GOT3 (cell line): ENCODE data around the gene SLC7A11.
"Not testable (repeated sequence)": the region's sequence is repeated elsewhere in the genome, so short reads cannot be mapped to it uniquely, and the experiment has no call there.

Source experiments
- DNase-seq: peaks from one replicate; lab custom pipeline; 2025; ENCODE audit warnings: mixed read lengths; lab: John Stamatoyannopoulos, UW

SLC7A11 gene

DNA sequence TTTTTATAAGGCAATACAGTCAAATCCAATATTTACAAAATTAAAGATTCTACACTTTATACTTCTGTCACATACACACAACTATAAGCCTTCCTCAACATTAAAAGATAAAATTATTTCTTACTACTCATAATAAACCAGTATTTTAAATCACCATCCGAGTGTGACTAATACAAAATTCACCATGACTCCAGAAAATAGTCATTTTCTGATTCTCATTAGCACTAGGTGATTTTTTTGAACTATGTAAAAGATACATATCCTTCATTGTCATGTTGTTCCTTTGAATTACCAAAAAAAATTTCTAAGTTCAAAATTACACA, 646 bp upstream of the SLC7A11 start:
- no peak for DNase-seq

DNA sequence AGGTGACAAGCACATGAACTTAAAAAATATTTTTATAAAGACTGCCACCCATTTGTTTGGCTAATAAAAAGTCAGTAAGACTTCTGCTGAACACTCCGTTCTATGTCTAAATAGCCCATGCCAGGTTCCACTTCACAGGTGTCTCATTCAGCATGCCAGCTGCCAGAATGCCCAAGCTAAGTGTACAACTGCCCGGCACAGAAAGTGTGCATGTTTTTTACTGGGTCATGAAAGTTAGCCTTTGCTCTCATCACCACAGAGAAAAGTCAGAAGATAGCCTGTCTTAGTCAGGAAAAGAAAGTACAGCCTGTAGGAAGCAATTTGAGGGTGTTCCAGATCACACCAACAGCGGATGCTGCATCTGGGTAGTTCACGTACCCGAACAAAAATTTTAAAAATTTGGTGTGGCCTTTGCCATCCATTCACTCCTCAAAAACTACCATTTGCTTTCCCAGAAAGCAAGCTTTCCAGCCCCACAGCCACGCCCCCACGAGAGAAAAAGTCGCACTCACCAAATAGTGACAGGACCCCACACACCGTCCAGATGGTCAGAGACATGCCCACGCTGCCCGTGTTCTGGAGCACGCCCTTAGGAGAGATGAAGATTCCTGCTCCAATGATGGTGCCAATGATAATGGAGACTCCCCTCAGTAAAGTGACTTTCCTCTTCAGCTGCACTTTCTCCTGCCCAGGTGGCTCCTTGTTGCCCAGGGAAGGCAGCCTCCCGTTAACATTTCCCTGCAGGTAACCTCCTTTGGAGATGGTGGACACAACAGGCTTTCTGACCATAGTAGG, 671 bp downstream of the SLC7A11 start:
- DNase-seq = no peak

DNA sequence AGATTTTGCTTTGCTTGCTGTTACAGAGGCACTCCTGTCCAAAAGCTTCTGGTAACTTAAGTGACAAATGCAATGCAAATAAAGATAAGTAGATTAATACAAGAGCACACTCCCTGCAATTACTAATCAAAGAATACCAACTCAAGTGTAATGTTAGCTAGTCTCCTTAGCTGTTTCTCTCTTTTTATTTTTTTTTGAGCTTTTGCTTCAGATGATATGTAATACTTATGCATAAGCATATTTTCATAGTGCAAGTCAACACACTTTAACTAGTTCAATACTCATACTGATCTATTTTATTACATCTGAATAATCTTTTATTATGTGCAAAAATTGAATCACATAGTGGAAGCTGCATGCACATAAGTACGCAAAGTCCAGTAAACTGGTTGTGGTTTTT, 2.7 kb downstream of the SLC7A11 start:
- DNase-seq = no peak

- no peak for DNase-seq
Measured at GRCh38 chr4:138238521-138239292, 3.4 kb downstream of the SLC7A11 start.

GRCh38 chr4:138237132-138237531, 5.0 kb downstream of the SLC7A11 start:
- not testable (repeated sequence) for DNase-seq

GRCh38 chr4:138236037-138236436, 6.1 kb downstream of the SLC7A11 start:
- no peak for DNase-seq

DNA sequence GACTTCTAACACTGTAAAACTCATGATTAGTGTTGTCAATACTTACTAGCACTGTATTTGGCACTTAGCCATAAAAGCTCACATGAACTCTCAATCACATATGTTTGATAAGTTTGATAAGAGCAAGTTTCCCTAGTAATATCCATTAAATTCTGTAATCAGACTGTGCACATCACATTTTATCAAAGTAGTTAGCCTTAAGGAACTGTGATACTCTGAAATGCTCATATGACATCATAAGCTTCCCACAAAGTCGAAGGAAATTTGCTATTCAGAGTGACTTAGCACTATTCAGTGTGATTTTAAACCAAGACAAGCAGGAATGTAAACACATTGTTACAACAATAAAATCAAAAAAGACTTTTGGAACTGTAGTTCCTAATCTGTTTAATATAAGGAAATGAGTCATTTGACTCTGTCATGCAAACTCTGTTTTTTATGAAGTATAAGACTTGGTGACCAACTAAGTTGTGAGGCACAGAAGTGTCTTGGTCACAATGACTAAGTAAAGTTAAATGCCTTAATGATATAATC, 6.7 kb downstream of the SLC7A11 start:
- no peak for DNase-seq

DNA sequence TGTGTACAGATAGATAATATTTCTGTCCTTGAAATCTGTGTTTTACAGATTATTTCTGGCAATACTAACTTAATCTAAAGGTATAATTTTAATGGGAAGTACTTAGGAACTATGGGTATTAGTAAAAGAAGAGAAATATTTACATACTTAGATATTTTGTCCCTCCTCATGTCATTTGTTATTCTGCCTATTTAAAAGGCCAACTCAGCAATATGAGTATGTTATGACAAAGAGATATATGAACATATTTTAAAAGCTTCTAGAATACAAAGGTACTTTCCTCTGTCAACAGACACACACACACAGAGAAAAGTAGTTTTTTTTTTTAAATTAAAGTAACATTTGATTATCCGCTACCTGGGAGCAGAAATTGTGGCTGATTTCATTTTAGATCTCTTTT, 7.9 kb downstream of the SLC7A11 start:
- DNase-seq = no peak

DNA sequence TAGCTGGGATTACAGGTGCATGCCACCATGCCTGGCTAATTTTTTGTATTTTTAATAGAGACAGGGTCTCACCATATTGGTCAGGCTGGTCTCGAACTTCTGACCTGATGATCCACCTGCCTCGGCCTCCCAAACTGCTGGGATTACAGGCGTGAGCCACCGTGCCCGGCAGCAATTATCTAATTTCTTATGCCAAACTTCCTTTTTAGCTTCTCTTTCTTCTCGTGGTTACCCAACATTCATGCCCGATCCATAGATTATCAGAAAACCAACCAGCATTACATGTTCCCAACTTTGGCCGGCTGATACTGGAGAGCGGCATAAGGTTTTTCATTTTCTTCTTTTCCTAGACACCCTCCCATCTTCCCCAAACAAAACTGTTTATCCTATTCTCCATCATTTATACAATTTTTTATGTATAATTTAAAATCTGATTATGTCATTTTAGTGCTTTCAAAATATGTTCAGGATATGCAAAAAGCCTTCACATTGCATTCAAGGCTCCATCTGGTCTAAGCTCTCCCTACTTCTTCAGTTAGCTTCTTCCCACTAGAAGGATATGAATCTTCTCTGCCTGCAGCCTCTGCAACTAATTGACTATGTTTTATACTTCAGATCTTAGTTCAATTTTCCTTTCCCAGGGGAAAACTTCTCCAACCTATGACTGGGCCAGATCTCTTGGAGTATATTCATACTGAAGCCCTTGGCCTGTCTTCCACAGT, 8.7 kb downstream of the SLC7A11 start:
- no peak for DNase-seq

DNA sequence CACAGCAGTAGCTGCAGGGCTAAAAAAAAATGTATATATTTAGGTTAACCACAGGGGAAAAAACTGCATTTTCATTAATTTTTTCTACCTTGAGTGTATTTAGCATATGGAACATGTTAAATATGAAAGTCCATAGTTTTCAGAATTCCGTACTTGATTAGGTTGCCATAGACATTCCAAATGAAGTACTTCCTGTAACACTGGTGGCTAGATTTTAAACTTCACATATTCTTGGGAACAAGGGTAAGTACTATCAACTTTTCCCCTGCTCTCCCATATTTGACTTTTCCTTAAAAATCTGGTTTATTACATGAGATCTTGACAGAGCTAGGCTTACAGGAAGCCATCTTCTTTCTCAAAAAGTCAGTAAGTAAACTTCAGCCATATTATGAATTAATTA, 9.8 kb downstream of the SLC7A11 start:
- no peak for DNase-seq

- DNase-seq = no peak
Measured at GRCh38 chr4:138230048-138230447, 12.1 kb downstream of the SLC7A11 start.

DNA sequence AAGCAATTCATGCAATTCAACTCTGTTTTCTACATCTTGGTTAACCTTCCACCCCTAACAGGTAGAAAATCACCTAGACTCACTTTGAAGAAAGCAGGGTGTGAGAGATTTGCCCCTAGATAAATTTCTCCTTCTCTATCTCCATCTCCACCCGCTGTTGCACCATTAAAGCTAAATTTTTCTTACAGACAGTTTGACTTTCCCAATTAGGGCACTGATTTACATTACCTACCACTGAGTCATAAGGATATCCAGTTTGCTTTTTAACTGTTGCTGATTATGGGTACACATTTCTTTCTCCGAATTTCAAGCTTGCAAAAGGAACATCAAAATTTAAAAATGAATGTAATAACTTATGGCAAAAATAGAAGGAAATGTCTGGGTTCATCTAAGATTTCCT, 13.0 kb downstream of the SLC7A11 start:
- no peak for DNase-seq

- no peak for DNase-seq
Measured at GRCh38 chr4:138226351-138226750, 15.8 kb downstream of the SLC7A11 start.

DNA sequence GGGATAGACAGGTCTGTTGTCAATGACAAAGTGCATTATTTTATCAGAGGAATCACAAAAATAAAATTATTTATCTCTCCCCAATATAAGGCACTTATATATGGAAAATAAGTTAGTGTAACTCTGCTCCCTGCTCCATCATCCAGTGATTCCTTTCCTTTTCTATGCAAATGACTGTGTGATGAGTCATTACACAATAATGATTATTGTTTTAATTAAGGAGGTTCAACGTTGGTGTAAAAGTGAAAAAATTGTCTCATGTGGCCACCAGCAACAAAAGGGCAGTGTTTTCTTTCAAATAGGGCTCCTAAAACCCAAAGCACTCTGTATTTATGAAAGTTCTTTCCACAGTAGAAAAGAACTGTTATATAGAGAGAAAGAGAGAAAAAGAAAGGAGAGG, 16.7 kb downstream of the SLC7A11 start:
- no peak for DNase-seq

DNA sequence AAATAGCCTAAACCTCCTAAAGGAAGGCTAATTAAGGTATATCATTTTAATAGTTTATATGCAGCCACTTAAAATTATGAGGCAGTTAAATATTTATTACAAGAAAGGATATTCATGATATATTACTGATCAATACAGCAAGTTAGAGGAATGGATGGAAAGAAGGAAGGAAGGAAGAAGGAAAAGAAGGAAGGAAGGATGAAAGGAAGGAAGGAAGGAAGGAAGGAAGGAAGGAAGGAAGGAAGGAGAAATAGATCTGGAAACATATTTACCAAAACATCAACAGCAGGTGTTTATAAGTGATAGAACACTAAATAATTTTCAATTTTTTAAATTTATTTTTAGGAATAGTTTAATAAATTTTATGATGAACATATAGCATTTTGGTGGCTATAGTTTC, 17.5 kb downstream of the SLC7A11 start:
- no peak for DNase-seq

DNA sequence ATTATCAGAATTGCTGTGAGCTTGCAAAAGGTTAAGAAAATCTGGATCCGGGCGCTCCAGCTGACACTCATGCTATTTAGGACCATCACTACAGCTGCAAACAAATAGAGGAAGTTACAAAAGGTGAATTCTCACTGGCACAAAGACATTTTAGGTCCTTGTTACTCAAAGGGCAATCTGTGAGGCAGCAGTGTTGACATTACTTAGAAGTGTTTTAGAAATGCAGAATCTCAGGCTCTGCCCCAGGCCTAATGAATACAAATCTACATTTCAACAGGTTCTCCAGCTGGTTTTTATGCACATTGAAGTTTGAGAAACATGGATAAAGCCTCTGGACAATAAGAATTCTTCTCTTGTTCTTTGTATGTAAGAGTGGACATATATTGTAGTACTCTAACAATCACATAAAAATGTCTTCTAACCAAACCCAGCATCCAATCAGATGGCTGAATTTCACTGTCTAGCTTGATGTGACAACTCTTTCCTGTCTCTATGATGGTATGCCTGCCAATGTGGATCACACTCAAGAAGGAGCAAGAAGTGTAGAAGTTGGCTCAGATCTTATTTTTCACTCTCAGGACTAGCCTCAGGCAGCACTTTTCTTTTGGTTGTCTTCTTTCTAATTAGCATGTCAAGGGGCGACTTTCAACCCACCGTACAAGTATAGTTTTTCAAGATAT, 18.8 kb downstream of the SLC7A11 start:
- no peak for DNase-seq

- DNase-seq = no peak
Measured at GRCh38 chr4:138222046-138222445, 20.1 kb downstream of the SLC7A11 start.

GRCh38 chr4:138218976-138219375, 23.2 kb downstream of the SLC7A11 start:
- no peak for DNase-seq

DNA sequence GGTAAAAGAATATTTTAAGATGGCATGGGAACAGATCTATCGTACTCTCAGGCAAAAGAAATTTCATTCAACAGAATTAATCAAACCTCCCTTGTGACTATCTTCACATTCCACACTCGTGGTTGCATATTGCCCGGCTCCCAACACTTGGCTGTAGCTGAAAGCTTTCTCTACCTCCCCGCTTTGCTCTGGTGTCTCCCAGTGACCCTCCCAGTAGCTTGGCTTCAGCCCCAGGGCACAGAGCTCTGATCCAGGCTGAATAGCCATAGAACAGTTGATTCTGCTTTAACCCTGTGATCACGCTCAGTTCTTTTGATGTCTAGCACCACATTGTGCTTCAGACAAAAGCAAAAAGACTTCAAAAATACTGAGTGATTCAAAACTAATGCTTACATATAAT, 24.6 kb downstream of the SLC7A11 start:
- DNase-seq = no peak

GRCh38 chr4:138216272-138216867, 25.8 kb downstream of the SLC7A11 start:
- no peak for DNase-seq

DNA sequence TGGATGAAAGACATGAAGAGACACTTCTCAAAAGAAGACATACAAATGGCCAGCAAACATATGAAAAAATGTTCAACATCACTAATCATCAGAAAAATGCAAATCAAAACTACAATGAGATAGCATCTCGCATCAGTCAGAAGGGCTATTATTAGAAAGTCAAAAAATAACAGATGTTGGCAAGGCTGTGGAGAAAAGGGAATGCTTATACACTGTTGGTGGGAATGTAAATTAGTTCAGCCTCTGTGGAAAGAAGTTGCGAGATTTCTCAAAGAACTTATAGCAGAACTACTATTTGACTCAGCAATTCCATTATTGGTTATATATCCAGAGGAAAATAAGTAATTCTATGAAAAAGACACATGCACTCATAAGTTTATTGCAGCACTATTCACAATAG, 31.6 kb downstream of the SLC7A11 start:
- DNase-seq = not testable (repeated sequence)

GRCh38 chr4:138209094-138209493, 33.1 kb downstream of the SLC7A11 start:
- no peak for DNase-seq
